Loucy (cell line): ENCODE measurements around the gene DCUN1D3.

Experiments used
- EZH2phosphoT487 ChIP-seq: fragments of 200-600 bp; IDR thresholded peaks from 2 replicates; pipeline ENCODE4 v1.6.1; 2018; ENCODE audit warnings: antibody characterized with exemption, mild to moderate bottlenecking, moderate library complexity, borderline replicate concordance
- TF ChIP-seq, protein P1 (sequence below): fragments of 200-600 bp; sonication (generic); conservative IDR thresholded peaks from 2 replicates; pipeline ENCODE4 v1.5.1; 2014; ENCODE audit warnings: mild to moderate bottlenecking, antibody characterized with exemption, low read length

DNA sequence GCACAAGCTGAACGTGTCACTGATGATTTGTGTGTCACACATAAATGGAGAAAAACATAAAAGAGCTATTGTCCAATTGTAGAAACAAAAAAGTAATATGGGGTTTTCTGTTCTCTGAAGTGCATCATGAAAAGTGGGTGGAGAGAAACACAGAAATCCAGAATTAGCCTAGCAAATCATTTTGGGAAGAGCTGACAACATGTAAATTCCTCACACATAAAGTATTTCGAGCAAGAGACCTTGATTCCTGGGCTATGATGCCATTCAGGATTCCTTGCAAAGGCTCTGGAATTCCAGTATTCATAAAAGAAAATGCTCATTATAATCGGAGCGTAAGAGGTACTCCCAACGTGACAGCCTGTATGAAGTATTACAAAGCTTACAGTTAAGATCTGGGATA, 1.1 kb downstream of the DCUN1D3 start:
- TF ChIP-seq, protein P1, sequence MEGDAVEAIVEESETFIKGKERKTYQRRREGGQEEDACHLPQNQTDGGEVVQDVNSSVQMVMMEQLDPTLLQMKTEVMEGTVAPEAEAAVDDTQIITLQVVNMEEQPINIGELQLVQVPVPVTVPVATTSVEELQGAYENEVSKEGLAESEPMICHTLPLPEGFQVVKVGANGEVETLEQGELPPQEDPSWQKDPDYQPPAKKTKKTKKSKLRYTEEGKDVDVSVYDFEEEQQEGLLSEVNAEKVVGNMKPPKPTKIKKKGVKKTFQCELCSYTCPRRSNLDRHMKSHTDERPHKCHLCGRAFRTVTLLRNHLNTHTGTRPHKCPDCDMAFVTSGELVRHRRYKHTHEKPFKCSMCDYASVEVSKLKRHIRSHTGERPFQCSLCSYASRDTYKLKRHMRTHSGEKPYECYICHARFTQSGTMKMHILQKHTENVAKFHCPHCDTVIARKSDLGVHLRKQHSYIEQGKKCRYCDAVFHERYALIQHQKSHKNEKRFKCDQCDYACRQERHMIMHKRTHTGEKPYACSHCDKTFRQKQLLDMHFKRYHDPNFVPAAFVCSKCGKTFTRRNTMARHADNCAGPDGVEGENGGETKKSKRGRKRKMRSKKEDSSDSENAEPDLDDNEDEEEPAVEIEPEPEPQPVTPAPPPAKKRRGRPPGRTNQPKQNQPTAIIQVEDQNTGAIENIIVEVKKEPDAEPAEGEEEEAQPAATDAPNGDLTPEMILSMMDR = no peak
- TF ChIP-seq EZH2phosphoT487 = no peak
